MCF 10A (cell line): ENCODE measurements around the gene NSF. TPM values are rescaled to one million over a fixed set of nuclear protein-coding genes. Genes with fewer than 3 reads are reported as not detected.

Experiments used
- BruUV-seq: library from RNA; stranded (reverse); fragments of 400-500 nt; replicated peaks from 2 replicates; lab custom pipeline; 2021; lab: Mats Ljungman, UMichigan
- CTCF ChIA-PET: fragments of 300-600 bp; sonication (Branson Sonifier 250); formaldehyde crosslinking; extraction: SDS; loops from one replicate; lab custom pipeline; 2021; ENCODE audit warnings: antibody characterized with exemption, inconsistent platforms; lab: Yijun Ruan, JAX
- POLR2A ChIA-PET: fragments of 300-600, 350-650 bp; sonication (Branson Sonifier 250); formaldehyde crosslinking; extraction: SDS; loops from one replicate; lab custom pipeline; 2020; ENCODE audit warnings: antibody characterized with exemption, inconsistent platforms; lab: Yijun Ruan, JAX
- DNase-seq: peaks from one replicate; pipeline ENCODE4 v3.0.0-alpha.2; 2018; ENCODE audit not compliant: unreplicated experiment
- H3K27ac Mint-ChIP-seq: one replicate; pipeline ENCODE4 v1.8.0; 2022; ENCODE audit warnings: mild to moderate bottlenecking, low read depth, mixed read lengths; ENCODE audit not compliant: unreplicated experiment
- H3K27me3 Mint-ChIP-seq: one replicate; pipeline ENCODE4 v1.8.0; 2022; ENCODE audit warnings: mixed read lengths; ENCODE audit not compliant: insufficient read depth, unreplicated experiment
- H3K36me3 Mint-ChIP-seq: one replicate; pipeline ENCODE4 v1.8.0; 2022; ENCODE audit warnings: mild to moderate bottlenecking, moderate library complexity, mixed read lengths; ENCODE audit not compliant: insufficient read depth, unreplicated experiment
- H3K4me1 Mint-ChIP-seq: one replicate; pipeline ENCODE4 v1.8.0; 2022; ENCODE audit warnings: mixed read lengths; ENCODE audit not compliant: insufficient read depth, unreplicated experiment
- H3K4me3 Mint-ChIP-seq: one replicate; pipeline ENCODE4 v1.8.0; 2022; ENCODE audit warnings: mild to moderate bottlenecking, moderate library complexity, mixed read lengths; ENCODE audit not compliant: unreplicated experiment
- H3K9me3 Mint-ChIP-seq: one replicate; pipeline ENCODE4 v1.8.0; 2022; ENCODE audit warnings: mixed read lengths; ENCODE audit not compliant: unreplicated experiment
- intact Hi-C: fragments of 100-400 bp; cut with micrococcal nuclease; formaldehyde crosslinking; loops from 2 replicates; pipeline ENCODE4 v1.14.1; 2022
- total RNA-seq: library from RNA; stranded (reverse); gene quantifications from 2 replicates; pipeline ENCODE4 v1.2.3, GENCODE V29; 2022
- TF ChIP-seq, protein P1 (sequence below): fragments of 200-600 bp; IDR thresholded peaks from one replicate; pipeline ENCODE4 v1.8.0; 2022; ENCODE audit warnings: antibody characterized with exemption, mild to moderate bottlenecking; ENCODE audit not compliant: unreplicated experiment

The NSF gene
- total RNA-seq, 1 experiment from 2014 or later = 21.1 TPM

DNA sequence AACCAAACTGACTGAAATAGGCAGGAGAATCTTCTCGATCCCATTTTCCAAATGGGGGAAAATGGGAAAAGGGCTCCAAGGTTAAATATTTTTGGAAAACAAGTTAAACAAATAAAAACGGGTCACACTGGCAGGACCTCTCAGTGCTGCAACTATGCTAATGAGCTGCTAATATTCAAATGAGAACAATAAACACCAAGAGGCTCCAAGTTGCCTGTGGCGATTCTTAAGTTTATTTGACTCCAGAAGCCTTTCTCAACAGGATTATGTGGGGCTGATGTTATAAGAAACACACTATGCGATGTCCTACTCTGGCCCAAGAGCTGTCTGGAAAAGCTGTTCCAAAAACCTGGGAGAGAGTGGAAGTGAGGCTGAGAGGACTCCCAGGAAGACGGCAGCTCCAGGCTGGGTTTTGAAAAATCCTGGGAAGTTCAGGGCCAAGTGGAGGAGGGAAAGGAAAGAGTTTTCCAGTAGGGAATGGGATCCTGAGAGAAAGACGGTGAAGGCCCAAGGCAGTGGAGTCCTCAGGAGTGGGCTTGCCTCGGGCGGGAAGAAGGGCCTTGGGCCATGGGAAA lies 206.6 kb downstream of the NSF start:
- BruUV-seq = no TSS peak
- peaks cover 7% of the 10 kb centered on the region for H3K4me1 Mint-ChIP-seq
- H3K36me3 Mint-ChIP-seq = no peaks in the 10 kb centered on the region
- H3K9me3 Mint-ChIP-seq = no peaks in the 10 kb centered on the region
- intact Hi-C loops = no loop called here
- H3K4me3 Mint-ChIP-seq = no peak overlapping the region
- H3K27me3 Mint-ChIP-seq = peaks cover 11% of the 10 kb centered on the region
- ChIA-PET CTCF (interaction anchor here (1.0 kb wide), 1 partner anchor 38 kb away, joined by 7 read pairs; no protein-coding TSS in a partner anchor), POLR2A (interaction anchor here (0.6 kb wide), 2 partner anchors 14 to 1034 kb away, joined by 3 to 4 read pairs; no protein-coding TSS in a partner anchor)
- DNase-seq = no peak
- H3K27ac Mint-ChIP-seq = no peak overlapping the region
- TF ChIP-seq, protein P1, sequence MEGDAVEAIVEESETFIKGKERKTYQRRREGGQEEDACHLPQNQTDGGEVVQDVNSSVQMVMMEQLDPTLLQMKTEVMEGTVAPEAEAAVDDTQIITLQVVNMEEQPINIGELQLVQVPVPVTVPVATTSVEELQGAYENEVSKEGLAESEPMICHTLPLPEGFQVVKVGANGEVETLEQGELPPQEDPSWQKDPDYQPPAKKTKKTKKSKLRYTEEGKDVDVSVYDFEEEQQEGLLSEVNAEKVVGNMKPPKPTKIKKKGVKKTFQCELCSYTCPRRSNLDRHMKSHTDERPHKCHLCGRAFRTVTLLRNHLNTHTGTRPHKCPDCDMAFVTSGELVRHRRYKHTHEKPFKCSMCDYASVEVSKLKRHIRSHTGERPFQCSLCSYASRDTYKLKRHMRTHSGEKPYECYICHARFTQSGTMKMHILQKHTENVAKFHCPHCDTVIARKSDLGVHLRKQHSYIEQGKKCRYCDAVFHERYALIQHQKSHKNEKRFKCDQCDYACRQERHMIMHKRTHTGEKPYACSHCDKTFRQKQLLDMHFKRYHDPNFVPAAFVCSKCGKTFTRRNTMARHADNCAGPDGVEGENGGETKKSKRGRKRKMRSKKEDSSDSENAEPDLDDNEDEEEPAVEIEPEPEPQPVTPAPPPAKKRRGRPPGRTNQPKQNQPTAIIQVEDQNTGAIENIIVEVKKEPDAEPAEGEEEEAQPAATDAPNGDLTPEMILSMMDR = no peak

DNA sequence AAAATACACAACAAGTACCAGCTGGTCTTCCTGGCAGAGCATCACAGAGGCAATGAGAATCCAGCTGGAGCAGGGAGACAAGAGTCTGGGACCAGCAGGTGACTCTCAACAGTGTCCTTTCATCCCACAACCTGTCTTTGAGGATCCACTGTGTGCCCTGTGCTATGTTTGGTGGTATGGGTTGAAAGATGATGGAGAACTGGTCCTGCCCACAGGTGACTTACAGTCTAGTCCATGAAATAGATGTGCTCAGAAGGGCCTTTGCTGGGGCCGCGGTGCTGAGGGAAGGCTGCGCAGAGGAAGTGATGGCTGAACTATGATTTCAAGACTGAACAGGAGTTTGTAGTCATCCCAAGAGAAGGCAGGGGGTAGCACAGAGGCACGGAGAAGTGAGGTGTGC lies 210.1 kb downstream of the NSF start:
- Mint-ChIP-seq H3K4me3 (no peak overlapping the region), H3K27me3 (no peaks in the 10 kb centered on the region), H3K9me3 (no peaks in the 10 kb centered on the region), H3K36me3 (no peaks in the 10 kb centered on the region), H3K4me1 (peaks cover 4% of the 10 kb centered on the region), H3K27ac (no peak overlapping the region)
- BruUV-seq = no TSS peak
- no peak for DNase-seq
- TF ChIP-seq, protein P1 = no peak
- ChIA-PET POLR2A (no interaction called here), CTCF (no interaction called here)
- intact Hi-C loops = no loop called here

DNA sequence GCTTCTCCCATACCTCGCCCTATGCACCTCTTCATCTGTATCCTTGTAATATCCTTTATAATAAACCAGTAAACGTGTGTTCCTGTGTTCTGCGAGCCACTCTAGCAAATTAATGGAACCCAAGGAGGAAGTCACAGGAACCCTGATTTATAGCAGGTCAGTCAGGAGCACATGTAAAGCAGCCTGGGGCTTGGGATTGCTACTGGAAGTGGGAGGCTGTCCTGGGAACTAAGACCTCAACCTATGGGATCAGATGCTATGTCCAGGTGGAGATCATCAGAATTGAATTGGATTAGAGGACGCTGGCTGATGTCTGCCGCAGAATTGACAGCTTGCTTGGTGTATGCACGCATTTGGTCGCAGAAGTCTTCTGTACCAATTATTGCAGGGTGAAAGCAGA lies 212.3 kb downstream of the NSF start:
- no peak overlapping the region for H3K27ac Mint-ChIP-seq

DNA sequence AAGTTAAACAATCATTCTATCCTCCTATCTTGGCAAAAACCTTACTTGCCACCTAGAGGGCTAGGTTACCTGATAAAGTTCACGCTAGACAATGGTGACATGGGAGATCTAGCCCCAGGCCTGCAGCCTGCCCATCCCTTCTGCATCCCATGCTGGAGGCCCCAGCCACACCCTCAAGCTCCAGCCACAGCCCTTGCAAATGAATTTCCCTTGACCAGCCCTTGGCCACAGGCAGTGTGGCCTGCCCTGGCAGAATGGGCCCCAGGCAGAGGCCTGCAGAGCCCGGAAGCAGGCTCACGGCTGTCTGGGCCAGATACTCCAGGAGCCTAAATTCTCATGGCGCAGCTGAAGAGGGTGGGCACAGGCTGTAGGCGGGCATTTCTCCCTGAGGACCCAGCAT lies 213.1 kb downstream of the NSF start:
- BruUV-seq = no TSS peak
- Mint-ChIP-seq H3K4me3 (no peak overlapping the region), H3K27ac (no peak overlapping the region), H3K4me1 (no peaks in the 10 kb centered on the region), H3K36me3 (no peaks in the 10 kb centered on the region), H3K9me3 (no peaks in the 10 kb centered on the region), H3K27me3 (no peaks in the 10 kb centered on the region)
- TF ChIP-seq, protein P1 = no peak
- intact Hi-C loops = no loop called here
- no peak for DNase-seq
- ChIA-PET POLR2A (no interaction called here), CTCF (interaction anchor here (0.6 to 1.0 kb wide), 3 partner anchors 9 to 42 kb away, joined by 3 read pairs; no protein-coding TSS in a partner anchor)

More for the DNA sequence above, 212.3 kb downstream of the NSF start:
- ChIA-PET POLR2A (interaction anchor here (0.5 kb wide), 1 partner anchor 720 kb away, joined by 4 read pairs; no protein-coding TSS in a partner anchor), CTCF (interaction anchor here (0.6 to 1.0 kb wide), 2 partner anchors 10 to 41 kb away, joined by 3 read pairs; no protein-coding TSS in a partner anchor)
- DNase-seq = no peak
- TF ChIP-seq, protein P1 = no peak
- no TSS peak for BruUV-seq
- Mint-ChIP-seq H3K9me3 (no peaks in the 10 kb centered on the region), H3K4me1 (no peaks in the 10 kb centered on the region), H3K36me3 (no peaks in the 10 kb centered on the region), H3K4me3 (no peak overlapping the region), H3K27me3 (no peaks in the 10 kb centered on the region)
- intact Hi-C loops = no loop called here
